Mesenchymal stem cell (in vitro differentiated cells and primary cell): ENCODE results near the gene GNAO1.
A peak's percentile ranks its signal among the peaks of the same experiment; 100 is the strongest.
"Not testable (repeated sequence)": the region's sequence is repeated elsewhere in the genome, so short reads cannot be mapped to it uniquely, and the experiment has no call there.

Source experiments
- DNase-seq: peaks from one replicate; pipeline ENCODE4 v3.0.0-alpha.2; 2013
- H2AFZ ChIP-seq: one replicate; pipeline ENCODE4 v1.6.1; 2013; ENCODE audit warnings: low read depth, mild to moderate bottlenecking, control low read depth, inconsistent platforms, low read length, moderate library complexity
- H2AK5ac ChIP-seq: 2 replicates; pipeline ENCODE4 v1.6.1; 2013; ENCODE audit warnings: low read length, moderate library complexity, mild to moderate bottlenecking, inconsistent platforms; ENCODE audit not compliant: severe bottlenecking
- H2BK120ac ChIP-seq: one replicate; pipeline ENCODE4 v1.6.1; 2013; ENCODE audit warnings: low read depth, mild to moderate bottlenecking, inconsistent platforms, low read length, moderate library complexity
- H2BK12ac ChIP-seq, 2 experiments: one replicate each; pipeline ENCODE4 v1.6.1; 2013; ENCODE audit warnings: inconsistent platforms in 2 of 2, low read length in 2 of 2, mild to moderate bottlenecking in 2 of 2, moderate library complexity in 2 of 2, control low read depth in 1 of 2
- H2BK15ac ChIP-seq: one replicate; pipeline ENCODE4 v1.6.1; 2013; ENCODE audit warnings: mild to moderate bottlenecking, low read depth, inconsistent platforms; ENCODE audit not compliant: poor library complexity, severe bottlenecking
- H2BK5ac ChIP-seq: 2 replicates; pipeline ENCODE4 v1.6.1; 2013; ENCODE audit warnings: low read depth, mild to moderate bottlenecking, low read length, control low read depth, inconsistent platforms; ENCODE audit not compliant: poor library complexity, severe bottlenecking
- H3K14ac ChIP-seq, 2 experiments: one replicate each; pipeline ENCODE4 v1.6.1; 2013; ENCODE audit warnings: inconsistent platforms in 2 of 2, low read length in 2 of 2, control low read depth in 1 of 2, mild to moderate bottlenecking in 1 of 2, moderate library complexity in 1 of 2
- H3K18ac ChIP-seq, 2 experiments: one replicate each; pipeline ENCODE4 v1.6.1; 2013; ENCODE audit warnings: inconsistent platforms in 2 of 2, low read length in 2 of 2, control low read depth in 1 of 2, low read depth in 1 of 2, mild to moderate bottlenecking in 1 of 2
- H3K23ac ChIP-seq, 2 experiments: one replicate each; pipeline ENCODE4 v1.6.1; 2013; ENCODE audit warnings: inconsistent platforms in 2 of 2, low read length in 2 of 2, mild to moderate bottlenecking in 2 of 2, moderate library complexity in 2 of 2, control low read depth in 1 of 2
- H3K27ac ChIP-seq: 2 replicates; pipeline ENCODE4 v1.5.1; 2013; ENCODE audit warnings: mild to moderate bottlenecking, moderate library complexity, low read length, control low read depth, inconsistent platforms; ENCODE audit not compliant: poor library complexity, severe bottlenecking
- H3K27me3 ChIP-seq, 2 experiments: 2 replicates each; pipeline versions ENCODE4 v1.6.1 to v1.7.0; 2013; ENCODE audit warnings: low read length in 2 of 2, mild to moderate bottlenecking in 2 of 2, moderate library complexity in 2 of 2, control low read depth in 1 of 2, inconsistent platforms in 1 of 2; ENCODE audit not compliant: control insufficient read depth in 1 of 2, insufficient read depth in 1 of 2
- H3K36me3 ChIP-seq, 2 experiments: 2 replicates each; pipeline versions ENCODE4 v1.6.1 to v1.7.0; 2013; ENCODE audit warnings: low read length in 2 of 2, control low read depth in 1 of 2, inconsistent platforms in 1 of 2, low read depth in 1 of 2, mild to moderate bottlenecking in 1 of 2; ENCODE audit not compliant: insufficient read depth in 2 of 2, control insufficient read depth in 1 of 2
- H3K4ac ChIP-seq, 2 experiments: one replicate each; pipeline ENCODE4 v1.6.1; 2013; ENCODE audit warnings: inconsistent platforms in 2 of 2, low read length in 2 of 2, mild to moderate bottlenecking in 2 of 2, moderate library complexity in 2 of 2, control low read depth in 1 of 2, low read depth in 1 of 2
- H3K4me1 ChIP-seq: 2 replicates; pipeline ENCODE4 v1.6.1; 2013; ENCODE audit warnings: low read depth, low read length, control low read depth; ENCODE audit not compliant: control insufficient read depth, insufficient read depth
- H3K4me2 ChIP-seq: 2 replicates; pipeline ENCODE4 v1.6.1; 2013; ENCODE audit warnings: low read length, mild to moderate bottlenecking, inconsistent platforms; ENCODE audit not compliant: poor library complexity, severe bottlenecking
- H3K4me3 ChIP-seq, 2 experiments: 2 replicates each; pipeline versions ENCODE4 v1.5.1 to v1.7.0; 2013; ENCODE audit warnings: low read length in 2 of 2, mild to moderate bottlenecking in 2 of 2, control low read depth in 1 of 2, low read depth in 1 of 2; ENCODE audit not compliant: insufficient read depth in 1 of 2
- H3K79me1 ChIP-seq: replicated peaks from 2 replicates; pipeline ENCODE4 v1.6.1; 2013; ENCODE audit warnings: mild to moderate bottlenecking, control low read depth, low read length, inconsistent platforms; ENCODE audit not compliant: poor library complexity, severe bottlenecking
- H3K9ac ChIP-seq: 2 replicates; pipeline ENCODE4 v1.7.0; 2013; ENCODE audit warnings: mild to moderate bottlenecking, low read length, moderate library complexity
- H3K9me3 ChIP-seq: 2 replicates; pipeline ENCODE4 v1.7.0; 2013; ENCODE audit warnings: mild to moderate bottlenecking, low read length; ENCODE audit not compliant: control insufficient read depth
- H4K8ac ChIP-seq: one replicate; pipeline ENCODE4 v1.6.1; 2013; ENCODE audit warnings: inconsistent platforms, mild to moderate bottlenecking, low read length, moderate library complexity
- H4K91ac ChIP-seq: one replicate; pipeline ENCODE4 v1.6.1; 2013; ENCODE audit warnings: mild to moderate bottlenecking, low read length, inconsistent platforms
- WGBS: methylation state at CpG from one replicate; pipeline ENCODE4 v1.1.7; 2013; ENCODE audit warnings: mixed read lengths; 5-methylcytosine and 5-hydroxymethylcytosine counted together

The GNAO1 gene

DNA sequence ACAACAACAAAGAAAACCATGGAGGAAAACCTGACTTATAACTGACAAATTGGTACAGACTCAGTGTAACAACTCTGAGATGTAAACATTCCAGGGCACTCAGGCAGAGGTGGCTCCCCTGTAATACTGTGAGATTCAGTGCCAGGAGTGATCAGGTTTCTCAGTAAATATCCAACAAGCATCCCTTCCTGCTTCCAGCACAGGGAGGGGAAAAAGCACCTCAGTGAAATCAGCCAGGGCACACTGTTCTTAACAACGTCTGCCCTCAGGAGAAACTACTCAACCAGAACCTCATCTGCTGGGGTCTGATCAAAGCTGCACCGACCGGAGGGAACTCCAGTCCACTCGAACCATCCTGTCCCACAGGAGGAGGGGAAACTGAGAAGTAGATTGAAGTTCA lies 181.7 kb downstream of the GNAO1 start:
- WGBS = 64% methylated on average over 2 of the region's 4 CpGs
- Histone ChIP-seq H3K27ac (peak overlapping the region; percentile 1), H3K23ac (no peak overlapping the region), H3K18ac (no peak overlapping the region), H2AK5ac (no peak overlapping the region), H3K36me3 (peaks cover 2 to 46% of the 10 kb centered on the region in 2 experiments), H3K27me3 (no peaks in the 10 kb centered on the region), H3K4me1 (peaks cover 16% of the 10 kb centered on the region), H4K91ac (no peak overlapping the region), H2BK12ac (no peak overlapping the region), H3K4me2 (no peak overlapping the region), H2BK120ac (no peak overlapping the region), H3K14ac (no peak overlapping the region), H2AFZ (no peak overlapping the region), H3K9me3 (no peaks in the 10 kb centered on the region), H3K79me1 (peaks cover 12% of the 10 kb centered on the region), H3K4me3 (no peak overlapping the region), H2BK5ac (no peak overlapping the region), H3K9ac (no peak overlapping the region), H2BK15ac (no peak overlapping the region), H4K8ac (no peak overlapping the region), H3K4ac (no peak overlapping the region)
- no peak for DNase-seq

DNA sequence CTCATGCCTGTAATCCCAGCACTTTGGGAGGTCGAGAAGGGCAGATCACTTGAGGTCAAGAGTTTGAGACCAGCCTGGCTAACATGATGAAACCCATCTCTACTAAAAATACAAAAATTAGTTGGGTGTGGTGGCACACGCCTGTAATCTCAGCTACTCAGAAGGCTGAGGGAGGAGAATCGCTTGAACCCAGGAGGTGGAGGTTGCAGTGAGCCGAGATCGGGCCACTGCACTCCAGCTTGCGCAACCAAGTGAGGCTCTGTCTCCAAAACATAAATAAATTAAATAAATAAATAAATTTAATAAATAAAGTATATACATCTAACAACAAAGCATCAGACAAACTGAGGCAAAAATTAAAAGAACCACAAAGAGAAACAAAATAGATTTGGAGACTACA lies 184.5 kb downstream of the GNAO1 start:
- H3K4me1 ChIP-seq = peaks cover 13% of the 10 kb centered on the region
- DNase-seq, H4K8ac ChIP-seq, H3K14ac ChIP-seq, H2AFZ ChIP-seq, H2BK12ac ChIP-seq, H3K4me2 ChIP-seq, H3K4me3 ChIP-seq, H3K23ac ChIP-seq, H2BK5ac ChIP-seq, H4K91ac ChIP-seq, H3K4ac ChIP-seq, H3K9ac ChIP-seq, H2BK120ac ChIP-seq, H3K27ac ChIP-seq, H3K18ac ChIP-seq, H3K27me3 ChIP-seq, H2AK5ac ChIP-seq, H2BK15ac ChIP-seq: not testable (repeated sequence)
- peaks cover 10% of the 10 kb centered on the region for H3K9me3 ChIP-seq
- peaks cover 13 to 58% of the 10 kb centered on the region in 2 experiments for H3K36me3 ChIP-seq
- H3K79me1 ChIP-seq = peaks cover 16% of the 10 kb centered on the region
- 95% methylated on average over 3 of the region's 6 CpGs for WGBS

DNA sequence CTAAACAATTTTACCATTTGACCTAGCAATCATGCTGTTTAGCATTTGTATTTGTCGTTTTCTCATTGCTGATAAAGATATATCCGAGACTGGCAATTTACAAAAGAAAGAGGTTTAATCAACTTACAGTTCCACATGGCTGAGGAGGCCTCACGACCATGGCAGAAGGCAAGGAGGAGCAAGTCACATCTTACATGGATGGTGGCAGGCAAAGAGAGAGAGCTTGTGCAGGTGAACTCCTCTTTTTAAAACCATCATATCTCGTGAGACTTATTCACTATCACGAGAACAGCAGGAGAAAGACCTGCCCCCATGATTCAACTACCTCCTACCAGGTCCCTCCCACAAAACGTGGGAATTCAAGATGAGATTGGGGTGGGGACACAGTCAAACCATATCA lies 187.8 kb downstream of the GNAO1 start:
- WGBS = 94% methylated on average over 6 of the region's 6 CpGs
- H2BK15ac ChIP-seq, DNase-seq, H4K91ac ChIP-seq, H3K4me3 ChIP-seq, H3K27me3 ChIP-seq, H3K23ac ChIP-seq, H2BK120ac ChIP-seq, H3K27ac ChIP-seq, H3K14ac ChIP-seq, H3K4ac ChIP-seq, H3K9ac ChIP-seq, H2BK12ac ChIP-seq, H3K18ac ChIP-seq, H4K8ac ChIP-seq, H2BK5ac ChIP-seq, H2AK5ac ChIP-seq, H3K4me2 ChIP-seq, H3K4me1 ChIP-seq, H2AFZ ChIP-seq: not testable (repeated sequence)
- Histone ChIP-seq H3K79me1 (peaks cover 14% of the 10 kb centered on the region), H3K9me3 (peaks cover 25% of the 10 kb centered on the region), H3K36me3 (peaks cover 17 to 78% of the 10 kb centered on the region in 2 experiments)

DNA sequence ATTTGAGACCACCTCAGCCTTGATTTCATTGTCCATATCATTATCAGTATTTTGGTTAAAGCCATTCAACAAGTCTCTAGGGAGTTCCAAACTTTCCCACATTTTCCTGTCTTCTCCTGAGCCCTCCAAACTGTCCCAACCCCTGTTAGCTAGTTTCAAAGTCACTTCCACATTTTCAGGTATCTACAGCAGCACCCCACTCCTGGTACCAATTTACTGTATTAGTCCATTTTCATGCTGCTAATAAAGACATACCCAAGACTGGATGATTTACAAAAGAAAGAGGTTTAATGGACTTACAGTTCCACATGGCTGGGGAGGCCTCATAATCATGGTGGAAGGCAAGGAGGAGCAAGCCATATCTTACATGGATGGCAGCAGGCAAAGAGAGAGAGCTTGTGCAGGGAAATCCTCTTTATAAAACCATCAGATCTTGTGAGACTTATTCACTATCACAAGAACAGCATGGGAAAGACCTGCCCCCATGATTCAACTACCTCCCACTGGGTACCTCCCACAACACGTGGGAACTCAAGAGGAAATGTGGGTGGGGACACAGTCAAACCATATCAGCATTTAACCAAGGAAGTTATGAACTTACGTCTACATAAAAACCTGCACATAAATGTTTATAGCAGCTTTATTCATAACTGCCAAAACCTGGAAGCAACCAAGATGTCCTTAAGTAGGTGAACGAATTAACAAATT lies 189.6 kb downstream of the GNAO1 start:
- H2AFZ ChIP-seq, H3K18ac ChIP-seq, H3K4me2 ChIP-seq, H3K4me3 ChIP-seq, H4K91ac ChIP-seq, H3K4me1 ChIP-seq, H3K23ac ChIP-seq, H3K14ac ChIP-seq, DNase-seq, H2BK120ac ChIP-seq, H3K9ac ChIP-seq, H2BK12ac ChIP-seq, H2BK5ac ChIP-seq, H2BK15ac ChIP-seq, H3K27me3 ChIP-seq, H3K27ac ChIP-seq, H3K4ac ChIP-seq, H2AK5ac ChIP-seq, H4K8ac ChIP-seq: not testable (repeated sequence)
- H3K9me3 ChIP-seq = peaks cover 25% of the 10 kb centered on the region
- peaks cover 28 to 91% of the 10 kb centered on the region in 2 experiments for H3K36me3 ChIP-seq
- WGBS = 100% methylated on average over 2 of the region's 3 CpGs
- peaks cover 18% of the 10 kb centered on the region for H3K79me1 ChIP-seq
